GM23248 (cell line): ENCODE measurements around the gene ATP6V0B. TPM values are rescaled to one million over a fixed set of nuclear protein-coding genes. Genes with fewer than 3 reads are reported as not detected.
A peak's percentile ranks its signal among the peaks of the same experiment; 100 is the strongest.

Experiments used
- DNase-seq: peaks from one replicate; pipeline ENCODE4 v3.0.0-alpha.2; 2015
- H2AFZ ChIP-seq: fragments of 200-600 bp; sonication (generic); 2 replicates; pipeline ENCODE4 v1.6.1; 2016; ENCODE audit warnings: antibody characterized with exemption
- H3F3A ChIP-seq: fragments of 200-600 bp; sonication (generic); 2 replicates; pipeline ENCODE4 v1.6.1; 2016; ENCODE audit warnings: mild to moderate bottlenecking, antibody characterized with exemption, mixed run types; ENCODE audit not compliant: insufficient read depth
- H3K27ac ChIP-seq: fragments of 200-600 bp; sonication (generic); 2 replicates; pipeline ENCODE4 v1.5.1; 2016; ENCODE audit warnings: mild to moderate bottlenecking
- H3K27me3 ChIP-seq: fragments of 200-600 bp; sonication (generic); replicated peaks from 2 replicates; pipeline ENCODE4 v1.6.1; 2016; ENCODE audit warnings: mild to moderate bottlenecking; ENCODE audit not compliant: insufficient read depth
- H3K36me3 ChIP-seq: fragments of 200-600 bp; sonication (generic); 2 replicates; pipeline ENCODE4 v1.6.1; 2016; ENCODE audit warnings: low read depth, mild to moderate bottlenecking
- H3K4me1 ChIP-seq: fragments of 200-600 bp; sonication (generic); 2 replicates; pipeline ENCODE4 v1.6.1; 2016; ENCODE audit warnings: mild to moderate bottlenecking; ENCODE audit not compliant: insufficient read depth
- H3K4me2 ChIP-seq: fragments of 200-600 bp; sonication (generic); one replicate; pipeline ENCODE4 v1.6.1; 2016; ENCODE audit warnings: mild to moderate bottlenecking; ENCODE audit not compliant: unreplicated experiment
- H3K4me3 ChIP-seq: fragments of 200-600 bp; sonication (generic); 2 replicates; pipeline ENCODE4 v1.5.1; 2016; ENCODE audit warnings: mild to moderate bottlenecking
- H3K79me2 ChIP-seq: fragments of 200-600 bp; sonication (generic); 2 replicates; pipeline ENCODE4 v1.6.1; 2016; ENCODE audit warnings: mild to moderate bottlenecking; ENCODE audit not compliant: insufficient read depth
- H3K9ac ChIP-seq: fragments of 200-600 bp; sonication (generic); 2 replicates; pipeline ENCODE4 v1.6.1; 2016; ENCODE audit warnings: mild to moderate bottlenecking
- H3K9me2 ChIP-seq: fragments of 200-600 bp; sonication (generic); 2 replicates; pipeline ENCODE4 v1.6.1; 2016; ENCODE audit warnings: mixed run types, mild to moderate bottlenecking, moderate library complexity; ENCODE audit not compliant: insufficient read depth
- H3K9me3 ChIP-seq: fragments of 200-600 bp; sonication (generic); one replicate; pipeline ENCODE4 v1.6.1; 2017; ENCODE audit warnings: low read depth
- H4K20me1 ChIP-seq: fragments of 200-600 bp; sonication (generic); 2 replicates; pipeline ENCODE4 v1.6.0; 2016; ENCODE audit not compliant: insufficient read depth
- EZH2 ChIP-seq: fragments of 200-600 bp; sonication (generic); IDR thresholded peaks from 2 replicates; pipeline ENCODE4 v1.6.1; 2018; ENCODE audit warnings: antibody characterized with exemption, mild to moderate bottlenecking; ENCODE audit not compliant: insufficient read depth, poor library complexity, severe bottlenecking
- EZH2phosphoT487 ChIP-seq: fragments of 200-600 bp; sonication (generic); IDR thresholded peaks from 2 replicates; pipeline ENCODE4 v1.6.1; 2018; ENCODE audit warnings: antibody characterized with exemption, moderate library complexity, mild to moderate bottlenecking, low read depth; ENCODE audit not compliant: insufficient read depth
- WGBS, 2 experiments: methylation state at CpG; one replicate each; pipeline ENCODE4 v1.1.6; 2015 to 2017; ENCODE audit warnings: low lambda C conversion rate in 2 of 2, low coverage in 1 of 2; ENCODE audit errors: missing lambda C conversion rate in 2 of 2; 5-methylcytosine and 5-hydroxymethylcytosine counted together
- in situ Hi-C: fragments of 300-500 bp; cut with MboI; formaldehyde crosslinking; loops from 2 replicates; pipeline ENCODE4 v1.15.0; 2020
- polyA plus RNA-seq: library from polyadenylated mRNA; unstranded; fragments of >200 nt; fragmentation: Nextera tagmentation; extraction: Ambion mirVana; gene quantifications from 2 replicates; pipeline ENCODE4 v1.2.1, GENCODE V29; 2016
- total RNA-seq: library from RNA; depleted of rRNA; stranded (reverse); fragments of >200 nt; shearing (Covaris generic); gene quantifications from 2 replicates; pipeline ENCODE4 v1.2.3, GENCODE V29; 2014

The ATP6V0B gene
- total and polyA plus RNA-seq, 2 experiments from 2014 or later, result 140 to 177 TPM

GRCh38 chr1:43993206-43993914 lies 18.6 kb downstream of the ATP6V0B start:
- H3K36me3 ChIP-seq, result no peaks in the 10 kb centered on the region
- 94 to 97% methylated on average over 9 of the region's 9 CpGs for WGBS, 2 experiments
- peaks cover 12% of the 10 kb centered on the region for H3K4me1 ChIP-seq
- no peak overlapping the region for H3K27ac ChIP-seq
- H3K4me3 ChIP-seq, result no peak overlapping the region
- H4K20me1 ChIP-seq, result no peaks in the 10 kb centered on the region
- H3F3A ChIP-seq, result peaks cover 25% of the 10 kb centered on the region; the same call in 1 of the 2 replicates
- no peak overlapping the region for H3K4me2 ChIP-seq
- no peaks in the 10 kb centered on the region for H3K79me2 ChIP-seq
- no peaks in the 10 kb centered on the region for H3K9me3 ChIP-seq
- no peak for TF ChIP-seq EZH2
- no peak for TF ChIP-seq EZH2phosphoT487
- in situ Hi-C loops, result no loop called here
- no peaks in the 10 kb centered on the region for H3K9me2 ChIP-seq
- H3K27me3 ChIP-seq, result no peaks in the 10 kb centered on the region
- no peak overlapping the region for H3K9ac ChIP-seq
- no peak overlapping the region for H2AFZ ChIP-seq
- no peak for DNase-seq

DNA sequence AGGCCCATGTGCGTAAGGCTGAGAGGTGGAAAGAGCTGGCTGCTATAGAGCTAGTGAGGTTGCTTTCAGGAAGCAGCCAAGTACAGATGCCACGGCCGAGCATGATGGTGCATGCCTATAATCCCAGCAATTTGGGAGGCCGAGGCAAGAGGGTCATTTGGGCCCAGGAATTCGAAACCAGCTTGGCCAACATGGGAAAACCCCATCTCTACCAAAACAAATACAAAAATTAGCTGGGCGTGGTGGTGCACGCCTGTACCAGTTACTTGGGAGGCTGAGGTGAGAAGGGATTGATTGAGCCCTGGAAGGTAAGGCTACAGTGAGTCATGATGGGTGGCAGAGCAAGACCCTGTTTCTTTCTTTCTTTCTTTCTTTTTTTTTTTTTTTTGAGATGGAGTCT lies 19.3 kb downstream of the ATP6V0B start:
- Histone ChIP-seq H3K9me2 (no peaks in the 10 kb centered on the region), H4K20me1 (no peaks in the 10 kb centered on the region), H3K36me3 (no peaks in the 10 kb centered on the region), H3F3A (peaks cover 18% of the 10 kb centered on the region; the same call in 1 of the 2 replicates), H3K4me1 (peaks cover 12% of the 10 kb centered on the region), H3K27me3 (no peaks in the 10 kb centered on the region), H3K79me2 (no peaks in the 10 kb centered on the region), H3K4me3 (no peak overlapping the region), H3K9me3 (no peaks in the 10 kb centered on the region), H2AFZ (no peak overlapping the region), H3K9ac (no peak overlapping the region), H3K4me2 (no peak overlapping the region), H3K27ac (no peak overlapping the region)
- TF ChIP-seq EZH2phosphoT487 (no peak), EZH2 (no peak)
- WGBS, 2 experiments, result 78 to 83% methylated on average over 7 of the region's 7 CpGs
- in situ Hi-C loops, result no loop called here
- no peak for DNase-seq

DNA sequence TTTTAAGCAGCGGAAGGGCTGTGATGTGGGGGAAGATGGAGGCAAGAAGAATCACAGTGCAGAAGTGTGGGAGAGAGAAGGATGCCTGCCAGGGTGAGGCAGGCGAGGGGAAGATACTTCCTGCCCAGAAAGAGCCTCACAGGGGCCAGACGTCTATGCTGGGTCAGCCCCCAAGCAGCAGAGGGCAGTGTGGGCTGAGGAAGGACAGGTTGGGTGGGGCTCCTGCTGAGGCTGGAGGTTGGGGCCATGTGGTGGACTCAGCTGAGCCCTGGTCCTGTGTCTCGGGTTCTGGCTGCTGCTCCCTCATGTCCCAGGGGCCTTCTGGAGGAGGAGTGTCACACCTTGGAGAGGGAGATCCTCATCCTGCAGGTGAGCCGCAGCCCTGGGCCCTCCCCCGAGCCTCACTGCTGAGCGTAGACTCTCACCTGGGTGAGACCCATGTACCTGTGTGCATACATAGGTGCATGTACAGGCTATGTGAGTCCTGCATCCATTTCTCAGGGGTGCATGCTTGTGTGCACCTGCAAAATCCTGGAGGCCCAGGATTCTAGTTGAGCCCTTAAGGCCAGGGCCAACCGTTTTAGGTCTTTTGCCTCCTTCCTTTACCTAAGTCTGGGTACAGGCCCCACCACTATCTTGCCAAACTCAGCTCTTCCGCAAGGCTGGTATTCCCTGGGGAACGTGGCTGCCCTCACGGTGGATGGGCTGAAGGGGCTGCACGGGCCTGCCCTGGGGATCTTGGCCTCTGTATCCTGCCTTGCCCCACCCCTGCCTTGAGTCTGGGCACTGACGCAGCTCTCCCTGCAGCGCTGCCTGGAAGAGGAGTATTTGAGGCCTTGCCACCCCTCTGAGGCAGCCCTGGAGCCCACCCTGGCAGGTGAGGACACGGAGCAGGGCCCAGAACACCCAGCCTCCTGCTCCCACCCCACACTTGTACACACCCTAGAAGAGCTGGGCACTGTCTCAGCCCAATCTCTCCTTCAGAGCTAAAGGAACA lies 20.3 kb downstream of the ATP6V0B start:
- no peak overlapping the region for H3K27ac ChIP-seq
- WGBS, 2 experiments, result 68 to 78% methylated on average over 15 of the region's 15 CpGs
- peak; percentile 63 for DNase-seq

DNA sequence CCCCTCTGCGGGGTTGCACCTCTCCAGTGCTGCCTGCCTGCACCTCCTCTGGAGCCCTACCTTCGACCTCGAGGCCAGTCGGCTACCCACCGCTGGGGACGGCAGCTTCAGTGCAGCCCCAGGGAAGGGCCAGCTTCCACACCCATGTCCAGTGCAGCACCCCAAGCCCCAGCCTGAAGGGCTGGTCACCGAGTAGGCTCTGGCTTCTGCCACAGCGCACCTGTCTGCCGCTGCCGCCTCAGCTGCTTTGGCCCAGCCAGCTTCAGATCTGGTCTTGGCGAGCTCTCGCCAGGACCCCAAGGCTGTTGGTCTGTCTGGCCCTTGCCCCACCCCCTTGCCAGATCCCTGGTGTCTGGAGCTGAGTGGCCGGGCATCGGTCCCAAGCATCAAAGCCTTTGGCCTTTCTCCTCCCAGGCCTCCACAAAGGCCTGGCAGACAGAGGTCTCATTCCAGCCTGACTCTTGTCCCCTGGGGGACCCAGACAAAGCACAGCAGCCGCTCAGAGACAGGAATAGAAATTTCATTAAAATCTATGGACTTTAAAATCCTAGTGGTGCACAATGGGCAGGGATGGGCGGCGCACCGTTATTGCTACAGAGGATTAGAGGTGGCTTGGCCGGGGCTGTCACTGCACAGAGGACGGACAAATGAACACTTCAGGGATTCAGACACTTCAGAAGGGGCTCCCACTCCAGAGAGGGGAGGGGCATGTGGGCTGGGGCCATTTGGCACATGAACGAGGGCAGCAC lies 21.4 kb downstream of the ATP6V0B start:
- Histone ChIP-seq H3K27me3 (no peaks in the 10 kb centered on the region), H3K79me2 (no peaks in the 10 kb centered on the region), H3K27ac (no peak overlapping the region), H3K4me1 (peaks cover 5% of the 10 kb centered on the region; the same call in 1 of the 2 replicates), H3K9ac (no peak overlapping the region), H3K9me3 (no peaks in the 10 kb centered on the region), H4K20me1 (no peaks in the 10 kb centered on the region), H3K9me2 (no peaks in the 10 kb centered on the region), H2AFZ (no peak overlapping the region), H3F3A (peaks cover 11% of the 10 kb centered on the region; the same call in 1 of the 2 replicates), H3K36me3 (peaks cover 3% of the 10 kb centered on the region; the same call in 1 of the 2 replicates), H3K4me2 (no peak overlapping the region), H3K4me3 (no peak overlapping the region)
- TF ChIP-seq EZH2 (no peak), EZH2phosphoT487 (no peak)
- WGBS, 2 experiments, result 74 to 78% methylated on average over 20 to 21 of the region's 21 CpGs
- DNase-seq, result no peak
- in situ Hi-C loops, result no loop called here

More for the DNA sequence above, 20.3 kb downstream of the ATP6V0B start:
- H3K9me3 ChIP-seq, result no peaks in the 10 kb centered on the region
- in situ Hi-C loops, result no loop called here
- H4K20me1 ChIP-seq, result no peaks in the 10 kb centered on the region
- no peak for TF ChIP-seq EZH2phosphoT487
- no peak for TF ChIP-seq EZH2
- H3K4me2 ChIP-seq, result no peak overlapping the region
- no peaks in the 10 kb centered on the region for H3K79me2 ChIP-seq
- H3K9ac ChIP-seq, result no peak overlapping the region
- H3K27me3 ChIP-seq, result no peaks in the 10 kb centered on the region
- peaks cover 11% of the 10 kb centered on the region; the same call in 1 of the 2 replicates for H3F3A ChIP-seq
- H2AFZ ChIP-seq, result no peak overlapping the region
- no peak overlapping the region for H3K4me3 ChIP-seq
- H3K4me1 ChIP-seq, result peaks cover 12% of the 10 kb centered on the region
- no peaks in the 10 kb centered on the region for H3K9me2 ChIP-seq
- H3K36me3 ChIP-seq, result no peaks in the 10 kb centered on the region
